SK-N-SH (cell line): Measurements from ENCODE around the gene RALBP1.

Experiments
- EP300 ChIP-seq, 2 experiments: IDR thresholded peaks; 2 replicates each; pipeline versions ENCODE4 v1.4.0 to v1.6.1; 2012; ENCODE audit warnings: borderline replicate concordance in 1 of 2, low read depth in 1 of 2, low read length in 1 of 2
- FOXM1 ChIP-seq: IDR thresholded peaks from 2 replicates; pipeline ENCODE4 v1.4.0; 2012; ENCODE audit warnings: low read depth, mild to moderate bottlenecking
- GABPA ChIP-seq: IDR thresholded peaks from 2 replicates; pipeline ENCODE4 v1.4.0; 2012; ENCODE audit warnings: low read depth, mild to moderate bottlenecking
- POLR2AphosphoS5 ChIP-seq: IDR thresholded peaks from 2 replicates; pipeline ENCODE4 v1.6.1; 2012; ENCODE audit warnings: low read depth, low read length
- RAD21 ChIP-seq: IDR thresholded peaks from 2 replicates; pipeline ENCODE4 v1.6.1; 2012; ENCODE audit warnings: mild to moderate bottlenecking, low read length
- RCOR1 ChIP-seq: fragments of 150-350 bp; IDR thresholded peaks from 2 replicates; pipeline ENCODE4 v1.6.1; 2017; ENCODE audit warnings: antibody characterized with exemption, low read length
- RFX5 ChIP-seq: IDR thresholded peaks from 2 replicates; pipeline ENCODE4 v1.6.1; 2012; ENCODE audit warnings: mild to moderate bottlenecking, improper control_type of control experiment, low read length
- SMC3 ChIP-seq: IDR thresholded peaks from 2 replicates; pipeline ENCODE4 v1.6.1; 2012; ENCODE audit warnings: low read depth, low read length, improper control_type of control experiment
- TCF12 ChIP-seq: IDR thresholded peaks from 2 replicates; pipeline ENCODE4 v1.4.0; 2012
- TF ChIP-seq, protein P1 (sequence below): fragments of 200-600 bp; sonication (generic); IDR thresholded peaks from 2 replicates; pipeline ENCODE4 v1.6.1; 2017; ENCODE audit warnings: antibody characterized with exemption, mild to moderate bottlenecking, moderate library complexity
- TF ChIP-seq, protein P2 (sequence below): IDR thresholded peaks from 2 replicates; pipeline ENCODE4; 2012

DNA sequence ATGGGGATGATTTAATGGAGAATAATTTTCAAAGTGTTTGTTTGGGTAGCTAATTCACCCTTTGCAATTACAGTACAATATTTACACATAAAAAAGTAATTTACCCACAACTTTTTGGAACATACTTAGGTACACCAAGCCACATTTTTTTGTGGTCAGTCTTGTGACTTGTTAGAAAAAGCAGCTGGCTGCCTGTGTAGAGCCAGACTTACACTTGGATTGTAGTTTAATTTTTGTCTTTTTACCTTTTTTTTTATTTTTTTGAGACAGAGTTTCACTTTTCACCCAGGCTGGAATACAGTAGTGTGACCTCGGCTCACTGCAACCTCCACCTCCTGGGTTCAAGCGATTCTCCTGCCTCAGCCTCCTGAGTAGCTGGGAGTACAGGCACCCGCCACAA lies 45.4 kb downstream of the RALBP1 start:
- TF ChIP-seq POLR2AphosphoS5 = no peak
- TF ChIP-seq, protein P1, sequence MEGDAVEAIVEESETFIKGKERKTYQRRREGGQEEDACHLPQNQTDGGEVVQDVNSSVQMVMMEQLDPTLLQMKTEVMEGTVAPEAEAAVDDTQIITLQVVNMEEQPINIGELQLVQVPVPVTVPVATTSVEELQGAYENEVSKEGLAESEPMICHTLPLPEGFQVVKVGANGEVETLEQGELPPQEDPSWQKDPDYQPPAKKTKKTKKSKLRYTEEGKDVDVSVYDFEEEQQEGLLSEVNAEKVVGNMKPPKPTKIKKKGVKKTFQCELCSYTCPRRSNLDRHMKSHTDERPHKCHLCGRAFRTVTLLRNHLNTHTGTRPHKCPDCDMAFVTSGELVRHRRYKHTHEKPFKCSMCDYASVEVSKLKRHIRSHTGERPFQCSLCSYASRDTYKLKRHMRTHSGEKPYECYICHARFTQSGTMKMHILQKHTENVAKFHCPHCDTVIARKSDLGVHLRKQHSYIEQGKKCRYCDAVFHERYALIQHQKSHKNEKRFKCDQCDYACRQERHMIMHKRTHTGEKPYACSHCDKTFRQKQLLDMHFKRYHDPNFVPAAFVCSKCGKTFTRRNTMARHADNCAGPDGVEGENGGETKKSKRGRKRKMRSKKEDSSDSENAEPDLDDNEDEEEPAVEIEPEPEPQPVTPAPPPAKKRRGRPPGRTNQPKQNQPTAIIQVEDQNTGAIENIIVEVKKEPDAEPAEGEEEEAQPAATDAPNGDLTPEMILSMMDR = no peak
- no peak for TF ChIP-seq GABPA
- no peak for TF ChIP-seq EP300 (IDR thresholded peaks at IDR 0.05; ENCODE audit: borderline replicate concordance in 1 of 2, low read depth in 1 of 2, low read length in 1 of 2)
- no peak for TF ChIP-seq RCOR1
- TF ChIP-seq TCF12 = no peak
- no peak for TF ChIP-seq FOXM1
- no peak for TF ChIP-seq SMC3
- TF ChIP-seq, protein P2, sequence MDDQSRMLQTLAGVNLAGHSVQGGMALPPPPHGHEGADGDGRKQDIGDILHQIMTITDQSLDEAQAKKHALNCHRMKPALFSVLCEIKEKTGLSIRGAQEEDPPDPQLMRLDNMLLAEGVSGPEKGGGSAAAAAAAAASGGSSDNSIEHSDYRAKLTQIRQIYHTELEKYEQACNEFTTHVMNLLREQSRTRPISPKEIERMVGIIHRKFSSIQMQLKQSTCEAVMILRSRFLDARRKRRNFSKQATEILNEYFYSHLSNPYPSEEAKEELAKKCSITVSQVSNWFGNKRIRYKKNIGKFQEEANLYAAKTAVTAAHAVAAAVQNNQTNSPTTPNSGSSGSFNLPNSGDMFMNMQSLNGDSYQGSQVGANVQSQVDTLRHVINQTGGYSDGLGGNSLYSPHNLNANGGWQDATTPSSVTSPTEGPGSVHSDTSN = no peak
- TF ChIP-seq RAD21 = no peak
- no peak for TF ChIP-seq RFX5
